Endothelial cell of umbilical vein (primary cell): ENCODE data around the gene ROBO4. TPM values are rescaled to one million over a fixed set of nuclear protein-coding genes. Genes with fewer than 3 reads are reported as not detected.
A peak's percentile ranks its signal among the peaks of the same experiment; 100 is the strongest.

Source experiments
- BruUV-seq: library from RNA; stranded (reverse); fragments of 400-500 nt; replicated peaks from 2 replicates; lab custom pipeline; 2021; lab: Mats Ljungman, UMichigan
- CTCF ChIA-PET: fragments of 300-600, 350-600 bp; sonication (Branson Sonifier 250); formaldehyde crosslinking; loops from one replicate; lab custom pipeline; 2021; ENCODE audit warnings: antibody characterized with exemption, inconsistent platforms; lab: Charles Lee
- POLR2A ChIA-PET: fragments of 300-600, 350-600 bp; sonication (Branson Sonifier 250); formaldehyde crosslinking; loops from one replicate; lab custom pipeline; 2021; ENCODE audit warnings: antibody characterized with exemption, inconsistent platforms; lab: Charles Lee
- DNase-seq: peaks from one replicate; pipeline ENCODE4 v3.0.0-alpha.2; 2011; ENCODE audit warnings: low read depth, low spot score
- FAIRE-seq: peaks from 2 replicates; lab custom pipeline; 2011; peaks lifted over from hg19 to GRCh38; lab: Jason Lieb, UNC
- H2AFZ ChIP-seq: 2 replicates; pipeline ENCODE4 v1.6.0; 2012; ENCODE audit warnings: low read depth, low read length, control low read depth, inconsistent platforms
- H3K27ac ChIP-seq: 2 replicates; pipeline ENCODE4 v1.5.1; 2011; ENCODE audit warnings: low read depth, mild to moderate bottlenecking, control low read depth, low read length, moderate library complexity; ENCODE audit not compliant: insufficient read depth
- H3K27me3 ChIP-seq, 2 experiments: 2 replicates each; pipeline versions ENCODE4 v1.6.0 to v1.6.1; 2011; ENCODE audit warnings: low read length in 2 of 2, mixed read lengths in 1 of 2; ENCODE audit not compliant: control insufficient read depth in 2 of 2, insufficient read depth in 2 of 2
- H3K36me3 ChIP-seq, 2 experiments: 2 replicates in 1 of 2; 3 replicates in 1 of 2; pipeline ENCODE4 v1.5.1; 2011; ENCODE audit warnings: low read length in 2 of 2, mild to moderate bottlenecking in 1 of 2, moderate library complexity in 1 of 2; ENCODE audit not compliant: control insufficient read depth in 2 of 2, insufficient read depth in 2 of 2; ENCODE audit errors: extremely low read depth in 1 of 2
- H3K4me1 ChIP-seq: 3 replicates; pipeline ENCODE4 v1.5.1; 2011; ENCODE audit warnings: mild to moderate bottlenecking, low read length; ENCODE audit not compliant: control insufficient read depth, insufficient read depth; ENCODE audit errors: extremely low read depth
- H3K4me2 ChIP-seq: 2 replicates; pipeline ENCODE4 v1.6.1; 2011; ENCODE audit warnings: low read length, control low read depth, mixed read lengths; ENCODE audit not compliant: insufficient read depth
- H3K4me3 ChIP-seq, 3 experiments: fragments of 200-600 bp in 1 of 3; sonication (generic), shearing (Covaris generic) in 1 of 3; replicated peaks in 1 of 3; 2 replicates each; pipeline ENCODE4 v1.5.1; 2011 to 2016; ENCODE audit warnings: control low read depth in 3 of 3, low read length in 3 of 3, mild to moderate bottlenecking in 2 of 3, inconsistent platforms in 1 of 3, low read depth in 1 of 3, moderate library complexity in 1 of 3; ENCODE audit not compliant: insufficient read depth in 1 of 3
- H3K79me2 ChIP-seq: 2 replicates; pipeline ENCODE4 v1.6.0; 2012; ENCODE audit warnings: low read length, inconsistent platforms; ENCODE audit not compliant: control insufficient read depth, insufficient read depth
- H3K9ac ChIP-seq: replicated peaks from 2 replicates; pipeline ENCODE3; 2011; ENCODE audit warnings: low read length, control low read depth; ENCODE audit not compliant: insufficient read depth; ENCODE audit errors: extremely low read depth
- H3K9me1 ChIP-seq: replicated peaks from 3 replicates; pipeline ENCODE4 v1.6.0; 2011; ENCODE audit warnings: mild to moderate bottlenecking, low read length; ENCODE audit not compliant: control insufficient read depth, insufficient read depth; ENCODE audit errors: extremely low read depth
- H3K9me3 ChIP-seq: replicated peaks from 2 replicates; pipeline ENCODE4 v1.5.1; 2012; ENCODE audit warnings: low read length, inconsistent platforms; ENCODE audit not compliant: control insufficient read depth, insufficient read depth
- H4K20me1 ChIP-seq: replicated peaks from 2 replicates; pipeline ENCODE3; 2011; ENCODE audit warnings: mild to moderate bottlenecking, low read length; ENCODE audit not compliant: control insufficient read depth, insufficient read depth; ENCODE audit errors: extremely low read depth
- FOS ChIP-seq: IDR thresholded peaks from 2 replicates; pipeline ENCODE4 v1.6.1; 2011; ENCODE audit warnings: mild to moderate bottlenecking, low read length, moderate library complexity, borderline replicate concordance; ENCODE audit not compliant: insufficient read depth
- POLR2AphosphoS5 ChIP-seq: IDR thresholded peaks from 2 replicates; pipeline ENCODE4 v1.6.1; 2012; ENCODE audit warnings: low read depth, mild to moderate bottlenecking, control low read depth, low read length, moderate library complexity; ENCODE audit not compliant: insufficient read depth
- dilution Hi-C: fragments of 300-500 bp; cut with MboI; formaldehyde crosslinking; loops from one replicate; pipeline ENCODE4 v1.15.0; 2019; ENCODE audit warnings: low sequenced_read_pairs; ENCODE audit not compliant: extremely low pct_ligation_motif_present
- intact Hi-C: fragments of 100-400 bp; cut with micrococcal nuclease; formaldehyde crosslinking; loops from one replicate; pipeline ENCODE4 v1.10.0; 2022
- polyA plus RNA-seq, 4 experiments: library from polyadenylated mRNA; depleted of rRNA in 3 of 4; stranded (reverse) in 3 of 4; unstranded in 1 of 4; fragments of >200 nt; gene quantifications; 2 replicates each; pipeline versions ENCODE4 v1.2.1 to v1.2.3, GENCODE V29; 2011 to 2012; ENCODE audit warnings: missing spikeins in 1 of 4
- total RNA-seq: library from RNA; stranded (reverse); gene quantifications from 2 replicates; pipeline ENCODE4 v1.2.3, GENCODE V29; 2021
- TF ChIP-seq, protein P1 (sequence below), 2 donors: IDR thresholded peaks; 1 replicate in 1 of 2; 2 replicates in 1 of 2; pipeline ENCODE4 v1.5.1; 2011; ENCODE audit warnings: low read length in 2 of 2, mild to moderate bottlenecking in 2 of 2, moderate library complexity in 2 of 2, control low read depth in 1 of 2, inconsistent platforms in 1 of 2, low read depth in 1 of 2; ENCODE audit not compliant: insufficient read depth in 1 of 2; ENCODE audit errors: extremely low read depth in 1 of 2

ROBO4 gene
- total and polyA plus RNA-seq, 2 donors (not counting 3 experiments of a cell fraction or from before 2014, with no cell fraction given) = 260 to 474 TPM

DNA sequence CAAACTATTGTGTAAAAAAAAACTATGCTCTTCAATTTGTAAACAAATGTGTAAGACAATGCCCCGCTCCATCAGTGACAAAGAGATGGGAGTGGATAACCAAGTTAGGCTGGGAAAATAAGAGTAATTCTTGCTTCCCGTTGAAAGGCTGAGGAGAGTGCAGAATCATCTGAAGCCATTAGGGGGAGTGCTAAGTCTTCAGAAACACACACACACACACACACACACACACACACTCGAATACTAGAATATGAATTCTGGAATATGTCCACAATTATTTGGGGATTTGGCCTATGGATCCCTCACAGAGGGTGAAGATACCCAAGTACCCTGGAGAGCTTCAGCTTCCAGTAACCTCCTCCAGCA lies 60.2 kb downstream of the ROBO4 start:
- dilution Hi-C loops = loop anchor here (10.0 kb wide), 1 partner anchor 173 kb away; no protein-coding TSS in a partner anchor
- TF ChIP-seq, protein P1, sequence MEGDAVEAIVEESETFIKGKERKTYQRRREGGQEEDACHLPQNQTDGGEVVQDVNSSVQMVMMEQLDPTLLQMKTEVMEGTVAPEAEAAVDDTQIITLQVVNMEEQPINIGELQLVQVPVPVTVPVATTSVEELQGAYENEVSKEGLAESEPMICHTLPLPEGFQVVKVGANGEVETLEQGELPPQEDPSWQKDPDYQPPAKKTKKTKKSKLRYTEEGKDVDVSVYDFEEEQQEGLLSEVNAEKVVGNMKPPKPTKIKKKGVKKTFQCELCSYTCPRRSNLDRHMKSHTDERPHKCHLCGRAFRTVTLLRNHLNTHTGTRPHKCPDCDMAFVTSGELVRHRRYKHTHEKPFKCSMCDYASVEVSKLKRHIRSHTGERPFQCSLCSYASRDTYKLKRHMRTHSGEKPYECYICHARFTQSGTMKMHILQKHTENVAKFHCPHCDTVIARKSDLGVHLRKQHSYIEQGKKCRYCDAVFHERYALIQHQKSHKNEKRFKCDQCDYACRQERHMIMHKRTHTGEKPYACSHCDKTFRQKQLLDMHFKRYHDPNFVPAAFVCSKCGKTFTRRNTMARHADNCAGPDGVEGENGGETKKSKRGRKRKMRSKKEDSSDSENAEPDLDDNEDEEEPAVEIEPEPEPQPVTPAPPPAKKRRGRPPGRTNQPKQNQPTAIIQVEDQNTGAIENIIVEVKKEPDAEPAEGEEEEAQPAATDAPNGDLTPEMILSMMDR (IDR thresholded peaks at IDR 0.05; ENCODE audit: extremely low read depth in 1 of 2, insufficient read depth in 1 of 2, low read depth in 1 of 2, low read length in 2 of 2) = peak; percentile 55 to 69
- TF ChIP-seq POLR2AphosphoS5 (no peak), FOS (no peak)

GRCh38 chr11:124835918-124836317 lies 61.7 kb downstream of the ROBO4 start:
- H3K9me3 ChIP-seq = no peaks in the 10 kb centered on the region
- intact Hi-C loops (loop anchor here (5.0 kb wide), 1 partner anchor 434 kb away; no protein-coding TSS in a partner anchor), dilution Hi-C loops (loop anchor here (10.0 kb wide), 1 partner anchor 171 kb away; no protein-coding TSS in a partner anchor)
- H3K79me2 ChIP-seq = no peaks in the 10 kb centered on the region
- no peak overlapping the region for H3K4me3 ChIP-seq
- no peak for DNase-seq
- POLR2A ChIA-PET = interaction anchor here (0.8 kb wide), 1 partner anchor 378 kb away, joined by 6 read pairs; no protein-coding TSS in a partner anchor
- no peak overlapping the region for H3K4me2 ChIP-seq
- peak overlapping the region; percentile 11 for H2AFZ ChIP-seq
- peak overlapping the region; percentile 79 for H3K27ac ChIP-seq
- peaks cover 24 to 37% of the 10 kb centered on the region in 2 experiments for H3K27me3 ChIP-seq
- TF ChIP-seq, protein P1 (IDR thresholded peaks at IDR 0.05; ENCODE audit: extremely low read depth in 1 of 2, insufficient read depth in 1 of 2, low read depth in 1 of 2, low read length in 2 of 2) = no peak
- no peak for FAIRE-seq
- H3K9ac ChIP-seq = peak overlapping the region; percentile 67
- H3K4me1 ChIP-seq = peaks cover 10% of the 10 kb centered on the region
- H4K20me1 ChIP-seq = no peaks in the 10 kb centered on the region
- H3K9me1 ChIP-seq = no peaks in the 10 kb centered on the region
- H3K36me3 ChIP-seq = no peaks in the 10 kb centered on the region
- no TSS peak for BruUV-seq
- CTCF ChIA-PET = interaction anchor here (0.9 to 8.5 kb wide), 25 partner anchors 10 to 416 kb away, joined by 3 to 191 read pairs (median 14); partner anchors contain the start of genes ESAM, MSANTD2, NRGN and ROBO3

More for the DNA sequence above, 60.2 kb downstream of the ROBO4 start:
- no peaks in the 10 kb centered on the region for H3K79me2 ChIP-seq
- ChIA-PET CTCF (interaction anchor here (0.6 to 8.5 kb wide), 33 partner anchors 8 to 387 kb away, joined by 3 to 191 read pairs (median 12); partner anchors contain the start of genes ESAM, MSANTD2, NRGN and ROBO3), POLR2A (interaction anchor here (0.8 to 1.0 kb wide), 3 partner anchors 75 to 168 kb away, joined by 3 to 5 read pairs (median 3); no protein-coding TSS in a partner anchor)
- H3K4me2 ChIP-seq = peak overlapping the region; percentile 49
- BruUV-seq = no TSS peak
- H2AFZ ChIP-seq = no peak overlapping the region
- no peak overlapping the region for H3K27ac ChIP-seq
- FAIRE-seq (no peak), DNase-seq (peak; percentile 87)
- H3K9ac ChIP-seq = no peak overlapping the region
- intact Hi-C loops = loop anchor here (1.0 to 5.0 kb wide), 9 partner anchors 30 to 435 kb away; partner anchors contain the start of genes MSANTD2, SIAE and SPA17
- no peaks in the 10 kb centered on the region for H3K9me1 ChIP-seq
- H4K20me1 ChIP-seq = no peaks in the 10 kb centered on the region
- H3K4me1 ChIP-seq = peaks cover 10% of the 10 kb centered on the region
- H3K27me3 ChIP-seq = peaks cover 37 to 53% of the 10 kb centered on the region in 2 experiments
- no peaks in the 10 kb centered on the region for H3K9me3 ChIP-seq
- no peaks in the 10 kb centered on the region for H3K36me3 ChIP-seq
- no peak overlapping the region for H3K4me3 ChIP-seq
